ENCODE results near the gene RAI1.

DNA sequence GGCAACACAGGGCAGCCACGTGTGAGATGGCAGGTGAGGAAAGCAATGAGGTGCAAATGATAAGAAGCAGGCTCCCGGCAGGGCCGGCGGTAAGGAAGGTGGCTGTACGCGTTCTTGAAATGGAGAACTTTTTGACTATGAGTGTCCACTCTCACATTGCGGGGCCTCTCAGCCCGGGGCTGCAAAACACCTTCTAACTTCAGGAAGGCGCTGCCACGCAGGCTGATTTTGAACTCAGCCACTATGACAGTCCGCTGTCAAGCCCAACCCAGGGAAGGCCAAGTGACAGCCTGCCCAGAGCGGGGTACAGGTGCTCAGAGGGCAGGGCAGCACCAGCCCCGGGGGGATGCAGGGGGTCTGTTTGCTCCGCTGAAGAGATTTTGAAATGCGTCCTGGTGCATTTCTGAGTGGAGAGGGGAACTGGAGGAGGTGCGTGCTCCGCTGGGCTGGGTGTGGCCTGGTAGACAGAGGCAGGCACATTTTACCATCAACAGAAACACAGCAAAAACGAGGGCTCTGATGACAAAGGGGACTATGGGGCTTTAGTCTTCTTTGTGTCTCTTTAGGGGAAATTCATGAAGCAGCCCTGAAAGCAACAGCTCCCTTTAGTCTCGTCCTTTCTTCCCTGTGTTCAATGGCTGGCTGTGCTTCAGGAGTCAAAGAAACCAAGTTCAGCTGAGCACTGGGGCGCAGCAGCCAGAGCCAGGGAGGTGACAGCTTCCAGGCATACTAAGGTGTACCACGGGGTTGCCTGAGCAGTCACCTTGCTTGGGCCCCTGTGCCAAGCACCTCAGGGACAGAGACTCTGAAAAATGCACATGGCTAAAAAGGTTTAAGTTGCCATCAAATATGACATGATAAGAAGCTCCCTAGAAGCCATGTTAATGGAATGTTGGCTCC is 170.1 kb downstream of the RAI1 start:
- no peak for TF ChIP-seq CTCF (conservative IDR thresholded peaks at IDR 0.05)
- TF ChIP-seq ZFX (IDR thresholded peaks at IDR 0.05): no peak

Data from C4-2B (cell line).